Naive thymus-derived CD4-positive, alpha-beta T cell (primary cell): ENCODE results near the gene TPGS2. TPM values are rescaled to one million over a fixed set of nuclear protein-coding genes. Genes with fewer than 3 reads are reported as not detected.

Experiments used
- ATAC-seq: fragments of 150-1000 bp; cut with Tn5 transposase; 2 replicates; pipeline ENCODE4 v1.10.0; 2021; ENCODE audit warnings: mild to moderate bottlenecking, moderate library complexity
- CTCF ChIA-PET: fragments of 350-600 bp; sonication (Branson Sonifier 250); formaldehyde crosslinking; loops from one replicate; lab custom pipeline; 2021; ENCODE audit warnings: antibody characterized with exemption; lab: Charles Lee
- POLR2A ChIA-PET: fragments of 350-600 bp; sonication (Branson Sonifier 250); formaldehyde crosslinking; loops from one replicate; lab custom pipeline; 2021; ENCODE audit warnings: antibody characterized with exemption, inconsistent platforms; lab: Charles Lee
- DNase-seq, 9 donors: peaks; one replicate each; pipeline versions ENCODE4 v3.0.0 to v3.0.0-alpha.2; 2020 to 2022; ENCODE audit warnings: mixed read lengths in 1 of 9
- H3K27ac ChIP-seq: one replicate; pipeline ENCODE4 v1.7.0; 2013; ENCODE audit warnings: mild to moderate bottlenecking, low read depth, low read length, moderate library complexity
- H3K27me3 ChIP-seq, 2 donors: one replicate each; pipeline ENCODE4 v1.7.0; 2013; ENCODE audit warnings: low read length in 2 of 2, mild to moderate bottlenecking in 2 of 2, moderate library complexity in 2 of 2; ENCODE audit not compliant: control insufficient read depth in 2 of 2, insufficient read depth in 2 of 2
- H3K36me3 ChIP-seq, 3 experiments: 1 replicate in 2 of 3; 2 replicates in 1 of 3; pipeline ENCODE4 v1.7.0; 2013; ENCODE audit warnings: low read length in 3 of 3, mild to moderate bottlenecking in 3 of 3, moderate library complexity in 1 of 3; ENCODE audit not compliant: insufficient read depth in 3 of 3, control insufficient read depth in 2 of 3
- H3K4me1 ChIP-seq, 2 donors: one replicate each; pipeline ENCODE4 v1.7.0; 2013; ENCODE audit warnings: low read length in 2 of 2, mild to moderate bottlenecking in 2 of 2, moderate library complexity in 1 of 2; ENCODE audit not compliant: control insufficient read depth in 2 of 2, insufficient read depth in 2 of 2
- H3K4me3 ChIP-seq: 2 replicates; pipeline ENCODE4 v1.7.0; 2013; ENCODE audit warnings: mild to moderate bottlenecking, low read length
- H3K9me3 ChIP-seq, 3 experiments: 1 replicate in 2 of 3; 2 replicates in 1 of 3; pipeline ENCODE4 v1.7.0; 2013; ENCODE audit warnings: low read length in 3 of 3; ENCODE audit not compliant: control insufficient read depth in 2 of 3
- H3K27ac Mint-ChIP-seq, 9 donors: one replicate each; pipeline ENCODE4 v1.8.0; 2020 to 2022; ENCODE audit warnings: mixed read lengths in 9 of 9, mild to moderate bottlenecking in 8 of 9, moderate library complexity in 5 of 9, inconsistent platforms in 2 of 9
- H3K27me3 Mint-ChIP-seq, 5 donors: one replicate each; pipeline ENCODE4 v1.8.0; 2021 to 2022; ENCODE audit warnings: mixed read lengths in 5 of 5, mild to moderate bottlenecking in 1 of 5
- H3K36me3 Mint-ChIP-seq, 5 donors: one replicate each; pipeline ENCODE4 v1.8.0; 2020 to 2022; ENCODE audit warnings: mixed read lengths in 5 of 5, mild to moderate bottlenecking in 3 of 5, inconsistent platforms in 1 of 5
- H3K4me1 Mint-ChIP-seq, 7 donors: one replicate each; pipeline ENCODE4 v1.8.0; 2020 to 2022; ENCODE audit warnings: mixed read lengths in 7 of 7, mild to moderate bottlenecking in 3 of 7, inconsistent platforms in 1 of 7
- H3K4me3 Mint-ChIP-seq, 10 donors: one replicate each; pipeline ENCODE4 v1.8.0; 2020 to 2022; ENCODE audit warnings: mild to moderate bottlenecking in 10 of 10, mixed read lengths in 10 of 10, moderate library complexity in 6 of 10, inconsistent platforms in 2 of 10
- H3K9me3 Mint-ChIP-seq, 11 donors: one replicate each; pipeline ENCODE4 v1.8.0; 2020 to 2022; ENCODE audit warnings: mixed read lengths in 11 of 11, mild to moderate bottlenecking in 4 of 11, inconsistent platforms in 1 of 11, moderate library complexity in 1 of 11
- intact Hi-C, 2 donors: fragments of 100-400 bp; cut with micrococcal nuclease; formaldehyde crosslinking; loops; one replicate each; pipeline ENCODE4 v1.15.1; 2023
- polyA plus RNA-seq, 2 donors: library from polyadenylated mRNA; unstranded; fragments of 300-500 nt; fragmentation: Illumina TruSeq; gene quantifications; one replicate each; pipeline ENCODE4 v1.2.3, GENCODE V29; 2021
- total RNA-seq, 6 experiments: library from RNA in 5 of 6; stranded (reverse) in 5 of 6; gene quantifications; 1 replicate in 5 of 6; 2 replicates in 1 of 6; pipeline ENCODE4 v1.2.3 and lab custom pipeline; 2021 to 2026

TPGS2 gene
- total and polyA plus RNA-seq, 7 experiments from 2014 or later: 16.9 to 92.8 (median 53.7) TPM

DNA sequence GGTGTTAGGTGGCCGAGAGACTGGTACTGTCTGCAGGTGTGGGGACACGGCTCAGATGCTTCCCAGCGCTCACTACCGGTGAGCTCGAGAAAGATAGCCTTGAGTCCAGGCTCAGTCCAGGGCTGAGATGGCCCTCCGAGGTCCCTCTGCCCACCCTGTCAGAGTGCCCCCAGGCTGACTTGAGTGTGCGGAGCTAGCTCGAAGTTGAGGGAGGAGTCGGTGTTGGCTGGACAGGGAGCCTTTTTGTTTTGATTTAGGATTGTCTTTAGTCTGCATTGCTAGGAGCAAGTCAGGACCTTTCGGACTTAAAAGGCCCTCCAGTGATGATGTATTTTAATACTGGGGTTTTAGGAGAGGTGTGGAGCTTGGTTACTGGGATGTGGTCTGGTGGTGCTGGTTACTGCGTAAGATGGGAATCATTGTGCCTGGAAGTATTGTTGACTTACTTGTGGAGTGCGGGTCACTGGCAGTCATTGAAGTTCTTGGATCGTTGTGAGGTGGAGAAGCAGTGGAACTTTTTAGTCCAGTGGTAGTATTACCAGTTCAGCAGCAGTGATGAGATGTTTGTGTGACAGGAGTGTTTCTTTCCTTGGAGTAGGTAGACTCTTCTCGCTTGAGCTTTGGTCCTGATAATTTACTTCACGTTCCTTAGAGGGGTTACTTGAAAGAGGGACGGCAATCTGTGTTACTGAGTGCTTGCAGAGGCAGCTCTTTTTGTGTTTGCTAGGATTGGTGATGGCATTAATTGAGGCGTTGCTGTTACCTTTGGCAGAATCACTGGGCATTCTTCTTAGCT is 758 bp upstream of the TPGS2 start:
- H3K4me1 Mint-ChIP-seq: peaks cover 27 to 55% (median 44%) of the 10 kb centered on the region in 7 donors
- peaks cover 0 to 1% (median 0%) of the 10 kb centered on the region in 11 donors for H3K9me3 Mint-ChIP-seq
- H3K36me3 Mint-ChIP-seq: peaks cover 0 to 13% (median 0%) of the 10 kb centered on the region in 5 donors
- peaks cover 15 to 18% of the 10 kb centered on the region in 2 donors for H3K4me1 ChIP-seq
- CTCF ChIA-PET: interaction anchor here (0.6 to 1.7 kb wide), 3 partner anchors 19 to 696 kb away, joined by 3 to 4 read pairs (median 4); no protein-coding TSS in a partner anchor
- peak overlapping the region; percentile 75 for H3K27ac ChIP-seq
- POLR2A ChIA-PET: interaction anchor here (0.6 to 2.3 kb wide), 6 partner anchors 10 to 854 kb away, joined by 3 to 9 read pairs (median 4); partner anchors contain the start of genes ELP2 and SLC39A6
- no peaks in the 10 kb centered on the region for H3K27me3 ChIP-seq
- peak overlapping the region; percentile 79 for H3K4me3 ChIP-seq
- H3K27ac Mint-ChIP-seq: peak overlapping the region; percentile 57 to 98 (median 89)
- H3K36me3 ChIP-seq: peaks cover 0 to 4% (median 0%) of the 10 kb centered on the region in 3 experiments
- peak overlapping the region; percentile 73 to 98 (median 92) for H3K4me3 Mint-ChIP-seq
- ATAC-seq (no peak), DNase-seq (peak in 1 of 9 donors; percentile 6)
- no peaks in the 10 kb centered on the region for H3K27me3 Mint-ChIP-seq
- intact Hi-C loops: loop anchor here (1.0 to 10.0 kb wide), 12 partner anchors 11 to 1851 kb away; partner anchors contain the start of genes ELP2 (in 2 of the 2), INO80C (in 2 of the 2), SLC39A6 (in 2 of the 2) and MAPRE2 (in 1 of the 2)
- H3K9me3 ChIP-seq: no peaks in the 10 kb centered on the region

DNA sequence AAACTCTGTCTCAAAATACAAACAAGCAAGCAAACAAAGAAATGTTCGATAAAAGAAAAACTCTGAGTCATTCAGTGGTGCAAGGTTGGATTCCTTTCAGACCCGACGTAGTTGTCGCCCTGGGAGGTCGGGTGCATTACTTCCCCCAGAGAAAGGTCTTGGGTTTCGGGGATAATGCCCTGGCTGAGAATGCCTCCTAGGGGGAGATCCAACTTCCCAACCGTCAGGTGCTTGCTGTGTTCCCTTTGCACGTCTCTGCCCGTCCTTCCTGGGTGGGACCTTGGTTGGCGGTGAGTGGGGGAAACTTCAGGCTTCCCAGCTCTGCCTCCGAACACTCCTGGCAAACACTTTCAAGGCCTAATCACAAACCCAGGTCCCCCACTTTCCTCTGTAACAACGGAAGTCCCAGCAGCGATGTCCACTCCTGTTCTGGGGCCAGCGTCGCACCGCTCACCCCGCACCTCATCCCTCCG is 609 bp downstream of the TPGS2 start:
- H3K36me3 ChIP-seq: peaks cover 0 to 4% (median 0%) of the 10 kb centered on the region in 3 experiments
- Mint-ChIP-seq H3K36me3 (peaks cover 0 to 14% (median 4%) of the 10 kb centered on the region in 5 donors), H3K27ac (peak overlapping the region; percentile 57 to 98 (median 88)), H3K27me3 (no peaks in the 10 kb centered on the region), H3K9me3 (peaks cover 0 to 1% (median 0%) of the 10 kb centered on the region in 11 donors), H3K4me3 (peak overlapping the region; percentile 73 to 98 (median 92)), H3K4me1 (peaks cover 25 to 57% (median 44%) of the 10 kb centered on the region in 7 donors)
- peak overlapping the region; percentile 79 for H3K4me3 ChIP-seq
- H3K27ac ChIP-seq: peak overlapping the region; percentile 75
- ChIA-PET CTCF (interaction anchor here (1.3 to 1.7 kb wide), 2 partner anchors 17 to 23 kb away, joined by 4 read pairs; no protein-coding TSS in a partner anchor), POLR2A (interaction anchor here (0.9 to 2.3 kb wide), 3 partner anchors 14 to 699 kb away, joined by 3 to 9 read pairs (median 6); partner anchors contain the start of genes ELP2 and SLC39A6)
- intact Hi-C loops: loop anchor here (1.0 to 10.0 kb wide), 9 partner anchors 19 to 1783 kb away; partner anchors contain the start of genes INO80C (in 1 of the 2), MAPRE2 (in 1 of the 2), RMP24 (in 1 of the 2) and RPRD1A (in 1 of the 2)
- peak in 3 of 9 donors; percentile 16 to 27 (median 18) for DNase-seq
- H3K9me3 ChIP-seq: no peaks in the 10 kb centered on the region
- H3K4me1 ChIP-seq: peaks cover 15 to 18% of the 10 kb centered on the region in 2 donors
- no peak for ATAC-seq
- H3K27me3 ChIP-seq: no peaks in the 10 kb centered on the region

DNA sequence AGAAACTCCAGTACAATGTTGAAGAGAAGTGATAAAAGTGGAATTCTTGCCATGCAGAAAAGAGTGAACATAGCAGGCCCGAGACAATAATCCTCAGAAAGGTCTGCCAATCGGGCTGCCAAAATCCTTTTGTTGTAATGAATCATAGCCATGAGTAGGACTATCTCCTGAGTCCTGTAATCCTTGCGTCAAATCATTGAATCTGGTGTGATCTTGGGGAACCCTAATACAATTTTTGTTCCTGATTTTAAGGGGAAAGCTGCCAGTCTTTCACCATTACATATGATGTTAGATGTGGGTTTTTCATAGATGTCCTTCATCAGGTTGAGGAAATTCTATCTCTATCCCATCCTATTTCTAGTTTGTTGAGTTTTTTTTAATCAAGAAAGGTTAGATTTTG is 2.2 kb downstream of the TPGS2 start:
- H3K4me1 ChIP-seq: peaks cover 15 to 18% of the 10 kb centered on the region in 2 donors
- Mint-ChIP-seq H3K27ac (peak overlapping the region in 1 of 9 donors; percentile 88), H3K27me3 (no peaks in the 10 kb centered on the region), H3K9me3 (peaks cover 0 to 1% (median 0%) of the 10 kb centered on the region in 11 donors), H3K36me3 (peaks cover 0 to 21% (median 7%) of the 10 kb centered on the region in 5 donors), H3K4me3 (peak overlapping the region in 1 of 10 donors; percentile 27), H3K4me1 (peaks cover 24 to 56% (median 40%) of the 10 kb centered on the region in 7 donors)
- H3K27me3 ChIP-seq: no peaks in the 10 kb centered on the region
- ChIA-PET CTCF (no interaction called here), POLR2A (no interaction called here)
- intact Hi-C loops: loop anchor here in 1 of 2 donors (5.0 to 10.0 kb wide), 2 partner anchors 1439 to 1782 kb away; partner anchors contain the start of gene MAPRE2
- DNase-seq: no peak
- no peaks in the 10 kb centered on the region for H3K9me3 ChIP-seq
- no peak overlapping the region for H3K4me3 ChIP-seq
- ATAC-seq: no peak
- H3K36me3 ChIP-seq: peaks cover 0 to 4% (median 0%) of the 10 kb centered on the region in 3 experiments
- H3K27ac ChIP-seq: no peak overlapping the region

DNA sequence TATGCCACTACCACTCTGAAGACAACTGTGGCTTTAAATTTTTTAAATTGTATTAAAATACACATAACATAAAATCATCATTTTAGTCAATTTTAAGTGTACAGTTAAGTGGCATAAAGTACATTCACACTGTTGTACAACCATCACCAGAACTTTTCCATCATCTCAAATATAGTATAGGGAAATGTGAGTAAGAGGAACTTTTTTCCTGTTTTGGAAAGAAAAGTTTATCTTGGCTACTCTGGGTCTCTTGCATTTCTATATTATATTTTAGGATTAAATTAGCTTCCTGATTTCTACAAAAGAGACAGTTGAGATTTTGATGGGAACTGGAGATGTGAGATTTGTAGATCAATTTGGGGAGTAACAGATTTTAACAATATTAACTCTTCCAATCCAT is 3.3 kb downstream of the TPGS2 start:
- H3K27me3 Mint-ChIP-seq: no peaks in the 10 kb centered on the region
- intact Hi-C loops: loop anchor here in 1 of 2 donors (5.0 to 10.0 kb wide), 2 partner anchors 1438 to 1781 kb away; partner anchors contain the start of gene MAPRE2
- Histone ChIP-seq H3K4me1 (peaks cover 15 to 18% of the 10 kb centered on the region in 2 donors), H3K27me3 (no peaks in the 10 kb centered on the region), H3K4me3 (no peak overlapping the region), H3K27ac (no peak overlapping the region), H3K9me3 (no peaks in the 10 kb centered on the region), H3K36me3 (peaks cover 0 to 4% (median 0%) of the 10 kb centered on the region in 3 experiments)
- peaks cover 0 to 22% (median 12%) of the 10 kb centered on the region in 5 donors for H3K36me3 Mint-ChIP-seq
- H3K4me1 Mint-ChIP-seq: peaks cover 24 to 50% (median 30%) of the 10 kb centered on the region in 7 donors
- peaks cover 0 to 1% (median 0%) of the 10 kb centered on the region in 11 donors for H3K9me3 Mint-ChIP-seq
- no peak for ATAC-seq
- no peak for DNase-seq
- H3K4me3 Mint-ChIP-seq: no peak overlapping the region
- ChIA-PET CTCF (interaction anchor here (1.0 kb wide), 1 partner anchor 15 kb away, joined by 3 read pairs; no protein-coding TSS in a partner anchor), POLR2A (no interaction called here)
- no peak overlapping the region for H3K27ac Mint-ChIP-seq

DNA sequence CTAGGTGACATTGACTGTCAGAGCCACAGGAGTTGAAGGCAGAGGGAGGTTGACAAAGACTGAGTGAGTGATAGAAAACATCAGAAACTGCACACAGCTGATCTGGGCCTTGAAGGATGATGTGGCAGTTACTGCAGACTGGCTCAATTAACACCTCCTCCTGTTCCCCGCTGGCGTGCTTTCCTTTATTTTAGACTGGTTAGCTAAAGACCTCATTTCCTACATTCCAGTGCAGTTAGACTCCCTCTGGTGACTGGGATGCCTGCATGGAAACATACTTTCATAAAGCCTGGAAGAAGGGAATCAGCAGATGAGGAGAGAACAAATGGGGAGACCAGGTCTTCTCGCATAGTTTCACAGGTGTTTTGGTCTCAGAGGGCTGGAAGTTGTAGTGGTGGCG is 7.1 kb downstream of the TPGS2 start:
- Histone ChIP-seq H3K9me3 (no peaks in the 10 kb centered on the region), H3K4me3 (no peak overlapping the region), H3K27me3 (no peaks in the 10 kb centered on the region), H3K36me3 (peaks cover 0 to 22% (median 0%) of the 10 kb centered on the region in 3 experiments), H3K4me1 (no peaks in the 10 kb centered on the region), H3K27ac (no peak overlapping the region)
- H3K27me3 Mint-ChIP-seq: no peaks in the 10 kb centered on the region
- ATAC-seq (no peak), DNase-seq (no peak)
- ChIA-PET POLR2A (no interaction called here), CTCF (no interaction called here)
- H3K4me3 Mint-ChIP-seq: no peak overlapping the region
- H3K4me1 Mint-ChIP-seq: peaks cover 0 to 31% (median 5%) of the 10 kb centered on the region in 7 donors
- no peak overlapping the region for H3K27ac Mint-ChIP-seq
- no peaks in the 10 kb centered on the region for H3K9me3 Mint-ChIP-seq
- intact Hi-C loops: loop anchor here in 1 of 2 donors (10.0 kb wide), 1 partner anchor 1777 kb away; the partner anchor contains the start of gene MAPRE2
- H3K36me3 Mint-ChIP-seq: peaks cover 0 to 30% (median 13%) of the 10 kb centered on the region in 5 donors

DNA sequence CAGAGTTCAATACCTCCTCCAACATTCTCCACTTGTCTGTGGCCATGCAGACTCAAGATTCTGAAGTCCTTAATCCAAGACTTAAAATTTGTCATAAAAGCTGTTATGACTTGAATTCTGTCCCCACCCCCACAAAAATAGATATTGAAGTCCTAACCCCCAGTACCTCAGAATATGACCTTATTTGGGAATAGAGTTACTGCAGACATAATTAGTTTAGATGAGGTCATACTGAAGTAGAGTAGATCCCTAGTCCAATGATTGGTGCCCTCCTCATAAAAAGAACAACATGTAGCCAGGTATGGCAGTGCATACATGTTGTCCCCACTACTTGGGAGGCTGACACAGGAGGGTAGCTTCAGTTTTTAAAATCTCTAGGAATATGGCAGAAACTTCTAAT is 9.2 kb downstream of the TPGS2 start:
- Histone ChIP-seq H3K27me3 (no peaks in the 10 kb centered on the region), H3K4me3 (no peak overlapping the region), H3K36me3 (peaks cover 0 to 37% (median 0%) of the 10 kb centered on the region in 3 experiments), H3K4me1 (no peaks in the 10 kb centered on the region), H3K27ac (no peak overlapping the region), H3K9me3 (no peaks in the 10 kb centered on the region)
- Mint-ChIP-seq H3K36me3 (peaks cover 0 to 30% (median 13%) of the 10 kb centered on the region in 5 donors), H3K9me3 (no peaks in the 10 kb centered on the region), H3K4me3 (no peak overlapping the region), H3K4me1 (peaks cover 0 to 21% (median 2%) of the 10 kb centered on the region in 7 donors), H3K27me3 (no peaks in the 10 kb centered on the region), H3K27ac (no peak overlapping the region)
- CTCF ChIA-PET: no interaction called here
- intact Hi-C loops: loop anchor here in 1 of 2 donors (10.0 kb wide), 1 partner anchor 1775 kb away; the partner anchor contains the start of gene MAPRE2
- ATAC-seq (no peak), DNase-seq (no peak)
- POLR2A ChIA-PET: no interaction called here
